ENCODE results near the gene NTRK2. TPM values are rescaled to one million over a fixed set of nuclear protein-coding genes. Genes with fewer than 3 reads are reported as not detected.

NTRK2 gene
- total RNA-seq, 1 experiment from 2014 or later: 0.06 TPM

- no peak for DNase-seq (ENCODE audit: low spot score)
- Histone ChIP-seq H3K4me1 (ENCODE audit: insufficient read depth, low read length, poor library complexity, severe bottlenecking) (no peaks in the 10 kb centered on the region), H3K27me3 (replicated peaks; ENCODE audit: insufficient read depth, low read depth, low read length, poor library complexity) (no peaks in the 10 kb centered on the region), H3K27ac (ENCODE audit: low read depth, low read length, poor library complexity, severe bottlenecking) (no peak overlapping the region), H3K9me3 (ENCODE audit: low read depth, low read length, poor library complexity, severe bottlenecking) (no peaks in the 10 kb centered on the region), H3K4me3 (ENCODE audit: low read depth, low read length, poor library complexity, severe bottlenecking) (no peak overlapping the region), H3K36me3 (ENCODE audit: insufficient read depth, low read length, poor library complexity, severe bottlenecking) (no peaks in the 10 kb centered on the region)
- BruUV-seq (replicated peaks): no TSS peak
- ChIA-PET CTCF (no interaction called here), POLR2A (ENCODE audit: low non-redundant PET) (no interaction called here)
- TF ChIP-seq EZH2 (IDR thresholded peaks at IDR 0.05; ENCODE audit: borderline replicate concordance, low read depth, low read length, poor library complexity, severe bottlenecking): no peak
- TF ChIP-seq, protein P1, sequence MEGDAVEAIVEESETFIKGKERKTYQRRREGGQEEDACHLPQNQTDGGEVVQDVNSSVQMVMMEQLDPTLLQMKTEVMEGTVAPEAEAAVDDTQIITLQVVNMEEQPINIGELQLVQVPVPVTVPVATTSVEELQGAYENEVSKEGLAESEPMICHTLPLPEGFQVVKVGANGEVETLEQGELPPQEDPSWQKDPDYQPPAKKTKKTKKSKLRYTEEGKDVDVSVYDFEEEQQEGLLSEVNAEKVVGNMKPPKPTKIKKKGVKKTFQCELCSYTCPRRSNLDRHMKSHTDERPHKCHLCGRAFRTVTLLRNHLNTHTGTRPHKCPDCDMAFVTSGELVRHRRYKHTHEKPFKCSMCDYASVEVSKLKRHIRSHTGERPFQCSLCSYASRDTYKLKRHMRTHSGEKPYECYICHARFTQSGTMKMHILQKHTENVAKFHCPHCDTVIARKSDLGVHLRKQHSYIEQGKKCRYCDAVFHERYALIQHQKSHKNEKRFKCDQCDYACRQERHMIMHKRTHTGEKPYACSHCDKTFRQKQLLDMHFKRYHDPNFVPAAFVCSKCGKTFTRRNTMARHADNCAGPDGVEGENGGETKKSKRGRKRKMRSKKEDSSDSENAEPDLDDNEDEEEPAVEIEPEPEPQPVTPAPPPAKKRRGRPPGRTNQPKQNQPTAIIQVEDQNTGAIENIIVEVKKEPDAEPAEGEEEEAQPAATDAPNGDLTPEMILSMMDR (conservative IDR thresholded peaks at IDR 0.05; ENCODE audit: low read depth, low read length): no peak
- intact Hi-C loops (cut with micrococcal nuclease; ENCODE audit: unreplicated experiment): no loop called here
Measured at GRCh38 chr9:84900421-84900820, 230.9 kb downstream of the NTRK2 start.

GRCh38 chr9:84903963-84904362 lies 234.4 kb downstream of the NTRK2 start:
- no peak for TF ChIP-seq EZH2 (IDR thresholded peaks at IDR 0.05; ENCODE audit: borderline replicate concordance, low read depth, low read length, poor library complexity, severe bottlenecking)
- TF ChIP-seq, protein P1 (conservative IDR thresholded peaks at IDR 0.05; ENCODE audit: low read depth, low read length): no peak
- Histone ChIP-seq H3K27me3 (replicated peaks; ENCODE audit: insufficient read depth, low read depth, low read length, poor library complexity) (no peaks in the 10 kb centered on the region), H3K36me3 (ENCODE audit: insufficient read depth, low read length, poor library complexity, severe bottlenecking) (no peaks in the 10 kb centered on the region), H3K9me3 (ENCODE audit: low read depth, low read length, poor library complexity, severe bottlenecking) (no peaks in the 10 kb centered on the region), H3K27ac (ENCODE audit: low read depth, low read length, poor library complexity, severe bottlenecking) (no peak overlapping the region), H3K4me3 (ENCODE audit: low read depth, low read length, poor library complexity, severe bottlenecking) (no peak overlapping the region), H3K4me1 (ENCODE audit: insufficient read depth, low read length, poor library complexity, severe bottlenecking) (no peaks in the 10 kb centered on the region)
- no TSS peak for BruUV-seq (replicated peaks)
- ChIA-PET POLR2A (ENCODE audit: low non-redundant PET) (no interaction called here), CTCF (no interaction called here)
- intact Hi-C loops (cut with micrococcal nuclease; ENCODE audit: unreplicated experiment): no loop called here
- no peak for DNase-seq (ENCODE audit: low spot score)

- Histone ChIP-seq H3K27me3 (replicated peaks; ENCODE audit: insufficient read depth, low read depth, low read length, poor library complexity) (no peaks in the 10 kb centered on the region), H3K9me3 (ENCODE audit: low read depth, low read length, poor library complexity, severe bottlenecking) (no peaks in the 10 kb centered on the region), H3K4me1 (ENCODE audit: insufficient read depth, low read length, poor library complexity, severe bottlenecking) (no peaks in the 10 kb centered on the region), H3K27ac (ENCODE audit: low read depth, low read length, poor library complexity, severe bottlenecking) (no peak overlapping the region), H3K4me3 (ENCODE audit: low read depth, low read length, poor library complexity, severe bottlenecking) (no peak overlapping the region), H3K36me3 (ENCODE audit: insufficient read depth, low read length, poor library complexity, severe bottlenecking) (no peaks in the 10 kb centered on the region)
- no peak for DNase-seq (ENCODE audit: low spot score)
- intact Hi-C loops (cut with micrococcal nuclease; ENCODE audit: unreplicated experiment): no loop called here
- no peak for TF ChIP-seq EZH2 (IDR thresholded peaks at IDR 0.05; ENCODE audit: borderline replicate concordance, low read depth, low read length, poor library complexity, severe bottlenecking)
- TF ChIP-seq, protein P1 (conservative IDR thresholded peaks at IDR 0.05; ENCODE audit: low read depth, low read length): no peak
- CTCF ChIA-PET: no interaction called here
- POLR2A ChIA-PET (ENCODE audit: low non-redundant PET): no interaction called here
- no TSS peak for BruUV-seq (replicated peaks)
Measured at GRCh38 chr9:84916769-84917168, 247.2 kb downstream of the NTRK2 start.

Measured in A673 (cell line).